GM18519 (cell line): ENCODE results near the gene BBS9.

Experiments
- ATAC-seq: cut with Tn5 transposase; IDR thresholded peaks from one replicate; pipeline ENCODE4 v1.9.1; 2021; ENCODE audit warnings: mild to moderate bottlenecking, moderate library complexity; ENCODE audit not compliant: unreplicated experiment, low FRiP score

Gene BBS9

DNA sequence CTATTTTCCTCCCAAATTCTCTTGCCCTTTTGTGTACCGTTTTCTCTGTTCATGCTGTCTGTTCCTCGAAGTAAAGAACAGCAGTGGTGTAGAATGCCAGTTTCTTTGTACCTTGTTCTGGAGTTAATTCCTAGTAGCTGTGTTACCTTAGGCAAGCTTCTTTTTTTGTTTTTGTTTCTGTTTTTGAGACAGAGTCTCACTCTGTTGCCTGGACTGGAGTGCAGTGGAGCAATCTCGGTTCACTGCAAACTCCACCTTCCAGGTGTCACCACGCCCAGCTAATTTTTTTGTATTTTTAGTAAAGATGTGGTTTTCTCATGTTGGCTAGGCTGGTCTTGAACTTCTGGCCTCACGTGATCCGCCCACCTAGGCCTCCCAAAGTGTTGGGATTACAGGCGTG lies 221.2 kb downstream of the BBS9 start:
- no peak for ATAC-seq

DNA sequence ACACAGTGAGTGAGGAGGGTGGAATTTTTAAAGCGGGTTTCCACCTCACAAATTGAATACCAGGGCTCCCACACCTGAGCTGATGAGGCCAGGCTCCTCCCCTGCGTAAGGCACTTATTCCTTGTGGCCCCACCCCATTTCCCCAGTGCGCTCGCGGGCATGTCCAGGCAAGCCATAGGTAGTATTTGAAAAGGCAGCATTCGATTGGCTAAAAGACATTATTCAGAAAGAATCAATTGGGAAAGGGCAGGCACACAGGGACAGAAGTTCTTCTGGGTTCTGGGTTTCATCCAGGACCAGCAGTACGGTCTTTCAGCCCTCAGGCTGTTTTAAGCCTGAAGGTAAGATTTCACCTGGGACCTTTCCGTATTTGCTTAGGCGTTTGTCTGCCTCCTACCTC lies 222.3 kb downstream of the BBS9 start:
- ATAC-seq, result no peak

GRCh38 chr7:33354201-33354600 lies 224.8 kb downstream of the BBS9 start:
- no peak for ATAC-seq

DNA sequence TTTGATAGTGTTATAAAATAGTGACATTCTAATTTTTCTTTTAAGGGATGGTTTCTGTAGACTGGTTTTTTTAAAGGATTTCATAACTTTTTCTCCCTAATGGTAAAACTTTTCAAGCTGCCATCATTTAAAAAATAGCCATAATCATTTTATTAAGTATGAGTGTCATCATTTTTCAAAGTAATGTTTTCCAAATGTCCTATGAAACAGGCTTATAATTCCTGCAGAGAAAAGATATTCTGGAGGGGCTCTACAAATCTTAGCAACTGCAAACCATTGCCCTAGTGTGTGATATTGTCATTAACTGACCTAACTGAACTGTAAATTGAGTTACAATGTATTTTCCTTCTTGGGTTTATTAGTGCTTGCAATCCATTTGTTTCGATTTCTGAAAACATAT lies 226.0 kb downstream of the BBS9 start:
- ATAC-seq, result no peak

DNA sequence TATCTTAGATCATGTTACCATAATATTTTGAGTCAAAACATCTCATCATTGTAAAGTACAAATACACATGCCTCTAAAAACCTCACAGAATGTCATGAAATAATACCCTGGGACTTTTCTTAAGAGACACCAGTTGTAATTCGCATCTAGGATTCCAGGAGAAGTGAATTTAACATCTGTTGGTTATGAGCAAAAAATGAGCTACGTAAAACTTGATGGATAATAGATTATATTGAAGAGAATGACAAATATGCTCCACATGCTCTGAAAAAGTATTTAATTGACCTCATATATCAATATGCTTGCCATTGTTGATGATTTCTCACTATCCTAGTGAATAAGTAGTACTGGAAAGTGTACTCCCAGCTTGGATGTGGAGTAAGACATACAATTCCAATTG lies 227.0 kb downstream of the BBS9 start:
- ATAC-seq, result no peak

GRCh38 chr7:33357846-33358245 lies 228.5 kb downstream of the BBS9 start:
- no peak for ATAC-seq

- ATAC-seq, result no peak
Observed at GRCh38 chr7:33369888-33370287, 240.5 kb downstream of the BBS9 start.

GRCh38 chr7:33373195-33373594 lies 243.8 kb downstream of the BBS9 start:
- no peak for ATAC-seq

DNA sequence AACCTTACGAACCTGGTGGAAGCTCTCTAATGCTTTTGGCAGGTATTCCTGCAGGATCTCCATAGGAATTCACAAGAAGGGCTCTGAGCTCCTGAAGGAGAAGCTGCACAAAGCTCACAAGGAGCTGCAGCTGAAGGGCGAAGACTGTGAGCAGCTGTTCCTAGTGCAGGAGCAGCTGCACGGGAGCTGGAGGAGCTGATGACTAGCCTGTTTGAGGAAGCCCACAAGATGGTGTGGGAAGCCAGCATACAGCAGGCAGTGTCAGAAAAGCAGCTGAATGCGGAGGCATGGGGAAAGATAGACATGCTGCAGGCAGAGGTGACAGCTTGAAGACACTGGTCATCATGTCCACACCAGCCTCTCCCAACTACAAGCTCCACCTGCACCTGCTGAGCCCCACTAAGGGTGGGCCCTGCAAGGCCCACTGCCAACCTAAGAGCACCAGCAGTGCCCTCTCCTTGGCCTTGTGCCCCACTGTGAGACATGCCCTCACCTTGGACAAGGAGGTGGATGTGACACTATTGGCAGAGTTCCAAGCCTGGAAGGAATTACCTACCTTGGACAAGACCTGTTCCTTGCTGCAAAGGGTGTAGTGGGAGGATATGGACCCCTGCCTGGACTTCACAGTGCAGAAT lies 250.6 kb downstream of the BBS9 start:
- ATAC-seq, result no peak

DNA sequence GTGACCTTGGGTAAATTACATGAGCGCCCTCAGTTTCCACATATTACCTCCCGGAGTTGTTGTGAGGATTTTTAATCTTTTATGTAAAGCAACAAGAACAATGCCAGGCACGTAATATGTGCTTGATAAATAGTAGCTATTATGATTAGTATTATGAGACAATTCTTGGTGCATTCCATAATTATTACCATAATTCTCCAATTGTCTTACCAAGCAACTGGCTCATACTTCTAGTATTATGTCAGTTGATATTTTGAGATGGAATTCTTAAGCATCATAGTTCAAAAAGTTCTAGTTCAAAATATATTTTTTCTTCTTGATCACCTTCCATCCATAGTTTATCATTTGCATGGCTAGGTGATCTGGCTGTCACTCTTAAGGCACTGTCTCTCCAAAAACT lies 259.0 kb downstream of the BBS9 start:
- no peak for ATAC-seq

- ATAC-seq, result no peak
Observed at GRCh38 chr7:33392148-33392547, 262.8 kb downstream of the BBS9 start.

- no peak for ATAC-seq
Observed at GRCh38 chr7:33393770-33394169, 264.4 kb downstream of the BBS9 start.

- no peak for ATAC-seq
Observed at GRCh38 chr7:33395340-33395739, 266.0 kb downstream of the BBS9 start.

DNA sequence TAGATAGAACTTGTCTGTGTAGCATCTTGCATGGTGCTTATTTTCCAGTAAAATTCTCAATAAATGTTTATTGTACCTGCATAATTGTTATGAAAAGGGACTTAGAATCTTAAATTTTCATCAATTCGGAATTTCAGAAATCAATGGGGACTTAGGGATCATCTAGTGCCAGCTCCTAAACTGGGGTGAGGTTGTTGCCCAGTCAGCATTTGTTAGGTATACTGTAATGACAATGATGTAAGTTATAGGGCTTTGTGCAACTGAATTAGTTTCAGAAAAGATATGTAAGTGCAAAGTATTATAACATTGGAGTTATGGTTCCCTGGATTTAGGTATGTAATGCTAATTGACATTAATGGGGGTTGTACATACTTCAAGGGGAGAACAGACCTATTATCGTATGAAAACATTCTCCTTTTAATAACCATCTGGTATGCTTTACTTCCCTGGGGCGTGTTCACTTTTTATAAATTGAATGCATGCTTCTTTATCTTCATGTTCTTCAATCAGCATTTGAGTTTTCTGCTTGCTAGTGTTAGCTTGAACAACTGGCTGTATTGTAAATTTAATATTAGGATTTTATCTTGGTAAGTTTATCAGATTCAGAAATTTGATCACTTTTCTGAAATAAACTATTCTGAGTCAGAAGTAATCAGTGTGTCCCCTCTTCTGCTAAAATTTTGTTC lies 270.3 kb downstream of the BBS9 start:
- no peak for ATAC-seq

GRCh38 chr7:33400214-33400538 lies 270.8 kb downstream of the BBS9 start:
- no peak for ATAC-seq

DNA sequence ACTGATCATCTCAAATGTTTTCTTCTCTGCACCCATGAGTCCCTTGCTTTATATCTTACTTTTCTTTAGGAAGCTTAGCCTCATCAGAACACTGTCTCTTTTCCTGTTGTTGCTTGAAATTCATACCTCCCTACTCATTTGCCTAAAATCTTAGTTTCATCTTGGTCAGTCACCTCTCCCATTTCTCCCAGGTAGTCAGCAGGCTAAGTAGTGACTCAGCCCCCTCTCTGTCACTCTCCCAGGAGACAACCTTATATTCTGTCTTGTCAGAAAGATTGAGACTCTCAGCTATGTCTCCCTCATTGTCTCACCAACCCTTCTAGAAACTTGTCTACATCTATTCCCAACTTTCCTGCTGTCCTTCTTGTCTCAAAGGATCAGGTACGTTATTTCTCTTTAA lies 280.9 kb downstream of the BBS9 start:
- ATAC-seq, result no peak

DNA sequence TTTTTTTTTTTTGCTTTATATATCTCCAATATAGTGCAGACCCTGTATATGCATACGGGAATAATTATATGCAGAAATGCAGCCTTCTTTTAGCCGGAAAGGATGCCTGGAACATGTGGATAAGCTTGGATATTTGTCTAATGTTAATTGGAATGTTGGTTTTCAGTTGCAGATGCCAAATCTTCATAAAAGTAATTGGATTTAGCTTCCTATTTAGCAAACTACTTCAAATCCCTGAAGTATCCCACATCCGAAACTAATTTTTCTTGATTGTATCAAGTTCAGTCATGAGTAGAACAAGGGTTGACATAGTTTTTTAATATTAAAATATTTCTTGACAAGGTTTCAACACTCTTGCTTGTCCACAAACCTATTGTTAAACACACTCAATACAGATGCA lies 281.7 kb downstream of the BBS9 start:
- ATAC-seq, result no peak

- no peak for ATAC-seq
Observed at GRCh38 chr7:33412331-33412730, 283.0 kb downstream of the BBS9 start.

- no peak for ATAC-seq
Observed at GRCh38 chr7:33418251-33418701, 288.9 kb downstream of the BBS9 start.

GRCh38 chr7:33420311-33420940 lies 291.1 kb downstream of the BBS9 start:
- no peak for ATAC-seq

GRCh38 chr7:33421429-33421828 lies 292.1 kb downstream of the BBS9 start:
- no peak for ATAC-seq

DNA sequence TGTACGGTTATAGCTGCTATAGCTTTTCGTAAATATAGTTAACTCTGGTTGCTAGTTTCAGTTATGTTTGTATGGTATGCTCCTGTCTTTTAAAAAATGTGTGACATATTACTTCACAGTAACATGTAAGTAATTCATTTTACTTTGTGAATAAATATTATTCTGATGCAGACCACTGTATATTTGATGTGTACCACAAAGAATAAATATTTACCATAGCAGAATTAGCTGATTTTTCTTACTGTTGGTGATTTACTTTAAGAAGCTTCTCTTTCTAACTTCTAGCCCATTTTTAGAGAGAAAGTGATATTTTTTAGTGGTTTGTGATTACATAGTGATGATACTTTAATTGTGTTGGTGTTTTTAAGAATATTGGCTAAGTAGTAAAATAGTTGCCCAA lies 292.8 kb downstream of the BBS9 start:
- ATAC-seq, result no peak
